H1 (cell line): ENCODE measurements around the gene MSH2. TPM values are rescaled to one million over a fixed set of nuclear protein-coding genes. Genes with fewer than 3 reads are reported as not detected.

Experiments
- CTCF ChIA-PET: fragments of 300-600 bp; sonication (Branson Sonifier 250); formaldehyde crosslinking; loops from one replicate; lab custom pipeline; 2021; ENCODE audit not compliant: partially characterized antibody; lab: Charles Lee
- POLR2A ChIA-PET: fragments of 300-600 bp; sonication (Branson Sonifier 250); formaldehyde crosslinking; loops from one replicate; lab custom pipeline; 2021; ENCODE audit warnings: inconsistent platforms; ENCODE audit not compliant: partially characterized antibody; lab: Charles Lee
- DNase-seq, 2 experiments: peaks; one replicate each; pipeline versions ENCODE4 v3.0.0 to v3.0.0-alpha.2; 2010 to 2022; ENCODE audit warnings: low spot score in 2 of 2, low read depth in 1 of 2, mixed read lengths in 1 of 2
- FAIRE-seq: peaks from 2 replicates; lab custom pipeline; 2011; peaks lifted over from hg19 to GRCh38; lab: Jason Lieb, UNC
- H2AFZ ChIP-seq: 2 replicates; pipeline ENCODE4 v1.8.1; 2012; ENCODE audit warnings: low read length, inconsistent platforms
- H2AK5ac ChIP-seq: 2 replicates; pipeline ENCODE4 v1.6.1; 2013; ENCODE audit warnings: low read depth, low read length
- H2BK120ac ChIP-seq: replicated peaks from 2 replicates; pipeline ENCODE3; 2013; ENCODE audit warnings: low read depth, low read length, inconsistent platforms
- H2BK12ac ChIP-seq: 2 replicates; pipeline ENCODE4 v1.6.1; 2013; ENCODE audit warnings: low read depth, low read length
- H2BK15ac ChIP-seq: 2 replicates; pipeline ENCODE4 v1.6.1; 2013; ENCODE audit warnings: low read length
- H2BK20ac ChIP-seq: 2 replicates; pipeline ENCODE4 v1.6.1; 2013; ENCODE audit warnings: low read length
- H2BK5ac ChIP-seq: 2 replicates; pipeline ENCODE4 v1.6.1; 2013; ENCODE audit warnings: low read depth, low read length
- H3K14ac ChIP-seq: 2 replicates; pipeline ENCODE4 v1.6.1; 2013; ENCODE audit warnings: inconsistent platforms; ENCODE audit not compliant: insufficient read length
- H3K18ac ChIP-seq: 2 replicates; pipeline ENCODE4 v1.6.1; 2013; ENCODE audit warnings: low read length; ENCODE audit errors: extremely low read depth
- H3K23ac ChIP-seq: 2 replicates; pipeline ENCODE4 v1.6.1; 2013; ENCODE audit warnings: inconsistent platforms; ENCODE audit not compliant: insufficient read length
- H3K23me2 ChIP-seq: 2 replicates; pipeline ENCODE4 v1.6.1; 2013; ENCODE audit warnings: low read depth, low read length
- H3K27ac ChIP-seq: 2 replicates; pipeline ENCODE4 v1.6.1; 2011; ENCODE audit warnings: low read depth, low read length, inconsistent platforms
- H3K27me3 ChIP-seq, 4 experiments: replicated peaks in 1 of 4; 1 replicate in 1 of 4; 2 replicates in 3 of 4; pipeline versions ENCODE4 v1.6.1 to v1.8.1; 2011 to 2013; ENCODE audit warnings: low read length in 3 of 4, mild to moderate bottlenecking in 3 of 4, inconsistent platforms in 2 of 4, mixed read lengths in 2 of 4, moderate library complexity in 1 of 4; ENCODE audit not compliant: control insufficient read depth in 3 of 4, insufficient read depth in 3 of 4; ENCODE audit errors: extremely low read depth in 1 of 4
- H3K36me3 ChIP-seq, 4 experiments: 2 replicates each; pipeline versions ENCODE4 v1.6.1 to v1.8.1; 2011 to 2013; ENCODE audit warnings: mild to moderate bottlenecking in 4 of 4, low read length in 3 of 4, moderate library complexity in 2 of 4, control low read depth in 1 of 4, inconsistent platforms in 1 of 4; ENCODE audit not compliant: insufficient read depth in 4 of 4, control insufficient read depth in 2 of 4
- H3K4ac ChIP-seq: replicated peaks from 2 replicates; pipeline ENCODE3; 2013; ENCODE audit warnings: low read length, low read depth, mixed read lengths, inconsistent platforms; ENCODE audit not compliant: insufficient read length
- H3K4me1 ChIP-seq, 4 experiments: replicated peaks in 1 of 4; 1 replicate in 1 of 4; 2 replicates in 3 of 4; pipeline versions ENCODE4 v1.6.1 to v1.8.1; 2011 to 2013; ENCODE audit warnings: low read length in 3 of 4, inconsistent platforms in 2 of 4, mixed read lengths in 1 of 4; ENCODE audit not compliant: insufficient read depth in 4 of 4, control insufficient read depth in 3 of 4
- H3K4me2 ChIP-seq, 2 experiments: 2 replicates each; pipeline versions ENCODE4 v1.6.1 to v1.8.1; 2011 to 2013; ENCODE audit warnings: low read depth in 2 of 2, low read length in 2 of 2, control low read depth in 1 of 2, inconsistent platforms in 1 of 2, mild to moderate bottlenecking in 1 of 2; ENCODE audit not compliant: insufficient read depth in 1 of 2
- H3K4me3 ChIP-seq, 4 experiments: fragments of 200-600, 300-600 bp in 1 of 4; sonication (generic), shearing (Covaris generic), sonication (Bioruptor Twin) in 1 of 4; 2 replicates each; pipeline versions ENCODE4 v1.5.1 to v1.8.1; 2011 to 2016; ENCODE audit warnings: low read length in 4 of 4, low read depth in 3 of 4, control low read depth in 2 of 4, inconsistent platforms in 2 of 4, mild to moderate bottlenecking in 2 of 4, mixed read lengths in 1 of 4, moderate library complexity in 1 of 4; ENCODE audit not compliant: insufficient read depth in 2 of 4; ENCODE audit errors: extremely low read depth in 1 of 4
- H3K56ac ChIP-seq: replicated peaks from 2 replicates; pipeline ENCODE3; 2013; ENCODE audit warnings: low read depth, mild to moderate bottlenecking, mixed read lengths, low read length, inconsistent platforms; ENCODE audit not compliant: insufficient read length
- H3K79me1 ChIP-seq: 2 replicates; pipeline ENCODE4 v1.6.1; 2013; ENCODE audit warnings: low read depth, low read length, control low read depth
- H3K79me2 ChIP-seq, 2 experiments: 2 replicates each; pipeline versions ENCODE4 v1.6.1 to v1.8.1; 2012 to 2013; ENCODE audit warnings: low read length in 2 of 2, mild to moderate bottlenecking in 2 of 2, inconsistent platforms in 1 of 2; ENCODE audit not compliant: insufficient read depth in 2 of 2, control insufficient read depth in 1 of 2
- H3K9ac ChIP-seq, 4 experiments: replicated peaks in 1 of 4; 1 replicate in 1 of 4; 2 replicates in 3 of 4; pipeline versions ENCODE4 v1.6.1 to v1.8.1; 2011 to 2013; ENCODE audit warnings: low read depth in 3 of 4, low read length in 3 of 4, control low read depth in 2 of 4, mild to moderate bottlenecking in 2 of 4, moderate library complexity in 2 of 4, inconsistent platforms in 1 of 4; ENCODE audit errors: extremely low read depth in 1 of 4
- H3K9me3 ChIP-seq, 2 experiments: 2 replicates each; pipeline versions ENCODE4 v1.6.1 to v1.8.1; 2012 to 2013; ENCODE audit warnings: mild to moderate bottlenecking in 2 of 2, moderate library complexity in 2 of 2, control low read depth in 1 of 2, inconsistent platforms in 1 of 2, low read depth in 1 of 2, low read length in 1 of 2, mixed read lengths in 1 of 2; ENCODE audit not compliant: insufficient read depth in 2 of 2
- H4K20me1 ChIP-seq, 2 experiments: replicated peaks in 1 of 2; 2 replicates each; pipeline versions ENCODE3 to v1.8.1; 2011 to 2013; ENCODE audit warnings: inconsistent platforms in 2 of 2, low read length in 2 of 2, mild to moderate bottlenecking in 1 of 2; ENCODE audit not compliant: insufficient read depth in 2 of 2, control insufficient read depth in 1 of 2
- H4K5ac ChIP-seq: 2 replicates; pipeline ENCODE4 v1.6.1; 2013; ENCODE audit warnings: low read length, low read depth, mixed read lengths, inconsistent platforms; ENCODE audit not compliant: insufficient read length
- H4K8ac ChIP-seq: 2 replicates; pipeline ENCODE4 v1.8.0; 2013; ENCODE audit warnings: mild to moderate bottlenecking, moderate library complexity, low read length, inconsistent platforms; ENCODE audit not compliant: insufficient read depth; ENCODE audit errors: extremely low read depth
- H4K91ac ChIP-seq: replicated peaks from 2 replicates; pipeline ENCODE3; 2013; ENCODE audit warnings: low read length, mixed read lengths, inconsistent platforms; ENCODE audit not compliant: insufficient read length
- ATF3 ChIP-seq: IDR thresholded peaks from 2 replicates; pipeline ENCODE4 v1.6.1; 2011; ENCODE audit warnings: low read depth, mild to moderate bottlenecking, low read length; ENCODE audit not compliant: insufficient read depth
- BCL11A ChIP-seq, 2 experiments: IDR thresholded peaks; one replicate each; pipeline ENCODE4 v1.6.1; 2011; ENCODE audit warnings: low read depth in 2 of 2, low read length in 2 of 2, mild to moderate bottlenecking in 2 of 2
- CTBP2 ChIP-seq: IDR thresholded peaks from 2 replicates; pipeline ENCODE4 v1.7.0; 2011; ENCODE audit warnings: borderline replicate concordance, mild to moderate bottlenecking, moderate library complexity, mixed read lengths, low read length; ENCODE audit not compliant: insufficient read depth, insufficient read length
- EGR1 ChIP-seq: IDR thresholded peaks from 2 replicates; pipeline ENCODE4 v1.6.1; 2011; ENCODE audit warnings: low read depth, low read length, borderline replicate concordance
- EZH2 ChIP-seq: fragments of 200-600 bp; sonication (generic); IDR thresholded peaks from 2 replicates; pipeline ENCODE4 v1.7.1; 2012; ENCODE audit warnings: low read depth, mild to moderate bottlenecking, moderate library complexity, low read length, inconsistent platforms; ENCODE audit not compliant: severe bottlenecking
- KDM4A ChIP-seq: IDR thresholded peaks from one replicate; pipeline ENCODE4 v1.7.1; 2012; ENCODE audit warnings: low read depth, mild to moderate bottlenecking, moderate library complexity, low read length, inconsistent platforms; ENCODE audit not compliant: severe bottlenecking
- NRF1 ChIP-seq: IDR thresholded peaks from 2 replicates; pipeline ENCODE4 v1.6.1; 2011; ENCODE audit warnings: mild to moderate bottlenecking, low read depth, low read length, improper control_type of control experiment
- RFX5 ChIP-seq: IDR thresholded peaks from 2 replicates; pipeline ENCODE4 v1.6.1; 2011; ENCODE audit warnings: low read depth, low read length, improper control_type of control experiment, borderline replicate concordance
- SP4 ChIP-seq: IDR thresholded peaks from 2 replicates; pipeline ENCODE4 v1.6.1; 2012; ENCODE audit warnings: low read length, inconsistent platforms
- SUZ12 ChIP-seq: fragments of 200-600 bp; sonication (generic); IDR thresholded peaks from 2 replicates; pipeline ENCODE4 v1.6.1; 2012; ENCODE audit warnings: mild to moderate bottlenecking, inconsistent platforms, low read length, moderate library complexity, mixed read lengths
- WGBS, 2 experiments: shearing (Covaris generic) in 1 of 2; methylation state at CpG; one replicate each; pipeline versions ENCODE4 v1.1.6 to v1.1.7; 2013 to 2015; ENCODE audit warnings: low lambda C conversion rate in 2 of 2, mixed read lengths in 2 of 2, inconsistent platforms in 1 of 2, low coverage in 1 of 2, missing lambda C conversion rate in 1 of 2; ENCODE audit not compliant: insufficient replicate concordance in 2 of 2, insufficient coverage in 1 of 2, insufficient read length in 1 of 2; ENCODE audit errors: extremely low coverage in 1 of 2, missing lambda C conversion rate in 1 of 2; 5-methylcytosine and 5-hydroxymethylcytosine counted together
- polyA plus RNA-seq, 7 experiments: library from polyadenylated mRNA; depleted of rRNA in 3 of 7; stranded (reverse) in 5 of 7; unstranded in 2 of 7; fragments of >200 nt in 5 of 7; fragments of 200-250 nt in 2 of 7; gene quantifications; 1 replicate in 5 of 7; 2 replicates in 1 of 7; 4 replicates in 1 of 7; pipeline versions ENCODE4 v1.2.1 to v1.2.3, GENCODE V29; 2011 to 2013; ENCODE audit warnings: missing spikeins in 2 of 7, mixed read lengths in 2 of 7
- total RNA-seq: library from RNA; stranded (reverse); fragmentation: NEBNext Ultra II Directional; extraction: Animal tissue kit (Norgen Biotek cat#: 25700); gene quantifications from 2 replicates; pipeline ENCODE4 v1.2.1, GENCODE V29; 2021
- TF ChIP-seq, protein P1 (sequence below), 3 experiments: IDR thresholded peaks; 1 replicate in 2 of 3; 2 replicates in 1 of 3; pipeline versions ENCODE4 v1.5.1 to v1.6.1; 2011; ENCODE audit warnings: low read length in 3 of 3, mild to moderate bottlenecking in 3 of 3, inconsistent platforms in 2 of 3, low read depth in 1 of 3, moderate library complexity in 1 of 3; ENCODE audit not compliant: insufficient read depth in 1 of 3; ENCODE audit errors: control extremely low read depth in 1 of 3

The MSH2 gene
- total and polyA plus RNA-seq, 2 of the 8 experiments (the other 6 are each of a cell fraction or from before 2014, with no cell fraction given), result 64.1 to 228 TPM

DNA sequence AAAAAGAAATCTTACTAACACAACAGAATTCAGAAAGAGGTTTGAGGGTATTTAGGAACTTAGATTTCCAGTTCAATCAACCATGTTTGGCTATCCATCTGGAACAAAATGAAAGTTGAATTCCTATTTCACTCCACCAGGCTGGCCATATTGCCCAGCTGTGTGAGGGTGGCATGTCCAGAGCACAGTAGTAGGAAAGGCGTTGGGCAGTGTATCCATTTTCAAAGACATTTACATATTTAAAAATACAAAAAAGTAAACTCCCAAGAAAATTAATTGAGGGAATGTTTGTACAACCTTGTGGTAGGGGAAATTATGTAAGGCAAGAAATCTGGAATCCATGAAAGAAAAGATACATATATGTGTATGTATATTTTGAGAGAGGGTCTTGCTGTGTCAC, 21.5 kb upstream of the MSH2 start:
- Histone ChIP-seq H3K23me2 (no peaks in the 10 kb centered on the region; the same call in 1 of the 2 replicates), H3K9ac (no peak overlapping the region), H3K4me1 (no peaks in the 10 kb centered on the region), H4K91ac (no peak overlapping the region), H3K4me3 (no peak overlapping the region), H3K14ac (no peak overlapping the region), H3K23ac (no peak overlapping the region), H2BK120ac (no peak overlapping the region), H3K56ac (no peak overlapping the region)
- CTCF ChIA-PET, result interaction anchor here (1.3 kb wide), 2 partner anchors 37 to 46 kb away, joined by 3 to 4 read pairs; no protein-coding TSS in a partner anchor
- no peak for DNase-seq
- WGBS, 2 experiments, result 89% methylated on average over 1 of the region's 1 CpG; no CpG with 5 or more reads in 1 of the 2 experiments
- TF ChIP-seq EZH2 (no peak), RFX5 (no peak), KDM4A (no peak), ATF3 (no peak), SP4 (no peak), SUZ12 (no peak), CTBP2 (no peak), NRF1 (no peak), EGR1 (no peak), BCL11A (IDR thresholded peaks at IDR 0.05; ENCODE audit: low read depth in 2 of 2, low read length in 2 of 2) (no peak)
- TF ChIP-seq, protein P1, sequence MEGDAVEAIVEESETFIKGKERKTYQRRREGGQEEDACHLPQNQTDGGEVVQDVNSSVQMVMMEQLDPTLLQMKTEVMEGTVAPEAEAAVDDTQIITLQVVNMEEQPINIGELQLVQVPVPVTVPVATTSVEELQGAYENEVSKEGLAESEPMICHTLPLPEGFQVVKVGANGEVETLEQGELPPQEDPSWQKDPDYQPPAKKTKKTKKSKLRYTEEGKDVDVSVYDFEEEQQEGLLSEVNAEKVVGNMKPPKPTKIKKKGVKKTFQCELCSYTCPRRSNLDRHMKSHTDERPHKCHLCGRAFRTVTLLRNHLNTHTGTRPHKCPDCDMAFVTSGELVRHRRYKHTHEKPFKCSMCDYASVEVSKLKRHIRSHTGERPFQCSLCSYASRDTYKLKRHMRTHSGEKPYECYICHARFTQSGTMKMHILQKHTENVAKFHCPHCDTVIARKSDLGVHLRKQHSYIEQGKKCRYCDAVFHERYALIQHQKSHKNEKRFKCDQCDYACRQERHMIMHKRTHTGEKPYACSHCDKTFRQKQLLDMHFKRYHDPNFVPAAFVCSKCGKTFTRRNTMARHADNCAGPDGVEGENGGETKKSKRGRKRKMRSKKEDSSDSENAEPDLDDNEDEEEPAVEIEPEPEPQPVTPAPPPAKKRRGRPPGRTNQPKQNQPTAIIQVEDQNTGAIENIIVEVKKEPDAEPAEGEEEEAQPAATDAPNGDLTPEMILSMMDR (IDR thresholded peaks at IDR 0.05; ENCODE audit: control extremely low read depth in 1 of 3, insufficient read depth in 1 of 3, low read depth in 1 of 3, low read length in 3 of 3), result no peak
- TF ChIP-seq, all 59 proteins: peak for 0
- H3K9me3 ChIP-seq, result no peaks in the 10 kb centered on the region
- H2AFZ ChIP-seq, result no peak overlapping the region
- H4K20me1 ChIP-seq, result no peaks in the 10 kb centered on the region
- H3K4ac ChIP-seq, result no peak overlapping the region
- no peak overlapping the region for H3K27ac ChIP-seq
- no peak overlapping the region for H2BK15ac ChIP-seq
- H2BK20ac ChIP-seq, result no peak overlapping the region
- no peak overlapping the region for H4K5ac ChIP-seq
- H4K8ac ChIP-seq, result no peak overlapping the region
- no peak for FAIRE-seq
- no peak overlapping the region for H3K4me2 ChIP-seq
- no peak overlapping the region for H2AK5ac ChIP-seq
- POLR2A ChIA-PET, result interaction anchor here (1.7 kb wide), 1 partner anchor 35 kb away, joined by 3 read pairs; no protein-coding TSS in a partner anchor
- H3K36me3 ChIP-seq, result peaks cover 18 to 78% (median 61%) of the 10 kb centered on the region in 4 experiments
- H3K79me2 ChIP-seq, result no peaks in the 10 kb centered on the region
- no peaks in the 10 kb centered on the region for H3K27me3 ChIP-seq
- H3K79me1 ChIP-seq, result no peaks in the 10 kb centered on the region
- no peak overlapping the region for H2BK5ac ChIP-seq
- H2BK12ac ChIP-seq, result no peak overlapping the region
- H3K18ac ChIP-seq, result no peak overlapping the region
